Measurements from ENCODE around the gene UBAP1L.
"Not testable (repeated sequence)": the region's sequence is repeated elsewhere in the genome, so short reads cannot be mapped to it uniquely, and the experiment has no call there.

UBAP1L gene

DNA sequence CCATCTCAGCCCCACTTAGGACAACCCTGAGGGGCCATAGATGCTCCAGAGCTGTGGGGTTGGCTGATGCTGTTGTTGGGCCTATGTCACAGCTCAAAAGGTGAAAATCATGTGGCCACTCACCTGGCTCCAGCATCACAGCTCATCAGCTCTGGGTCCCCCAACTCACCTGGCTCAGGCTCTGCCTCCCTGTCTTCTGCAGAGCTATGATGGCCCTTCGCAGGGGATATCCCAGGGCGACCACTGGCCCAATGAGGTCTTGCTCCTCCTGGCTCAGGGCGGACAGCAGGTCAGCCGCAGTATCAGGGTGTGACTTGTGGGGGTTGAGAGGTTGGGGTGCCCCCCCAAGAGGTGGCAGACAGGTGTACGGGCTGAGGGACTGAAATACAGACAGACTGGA, 15.7 kb downstream of the UBAP1L start:
- no peak for DNase-seq

DNA sequence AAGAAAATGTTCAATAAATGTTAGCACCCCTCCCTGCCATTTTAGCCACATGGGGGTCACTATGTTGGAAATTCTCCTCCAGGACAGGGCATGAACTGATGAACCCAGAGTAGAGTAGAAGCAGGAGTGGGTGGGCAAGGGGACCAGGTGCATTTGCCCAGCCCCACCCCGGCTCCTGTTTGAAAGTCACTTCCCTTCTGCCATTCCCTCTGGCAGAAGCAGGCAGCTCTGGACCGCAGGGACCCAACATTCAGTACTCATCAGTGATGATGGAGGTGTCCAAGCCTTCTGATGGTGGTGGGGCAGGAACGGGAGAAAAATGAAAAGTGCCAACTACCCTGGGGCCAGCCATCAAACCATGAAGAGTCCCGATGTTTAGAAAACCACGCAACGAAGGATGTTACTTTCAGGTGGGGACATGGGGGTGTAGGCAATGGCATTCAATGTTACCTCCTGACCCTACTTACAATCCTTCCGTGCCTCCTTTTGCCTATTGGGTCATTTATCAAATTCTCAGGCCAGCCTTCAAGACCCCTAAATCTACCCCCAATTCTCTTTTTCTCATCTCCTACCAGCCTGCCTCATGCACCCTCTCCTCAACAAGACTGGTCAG, 17.2 kb downstream of the UBAP1L start:
- DNase-seq = no peak

DNA sequence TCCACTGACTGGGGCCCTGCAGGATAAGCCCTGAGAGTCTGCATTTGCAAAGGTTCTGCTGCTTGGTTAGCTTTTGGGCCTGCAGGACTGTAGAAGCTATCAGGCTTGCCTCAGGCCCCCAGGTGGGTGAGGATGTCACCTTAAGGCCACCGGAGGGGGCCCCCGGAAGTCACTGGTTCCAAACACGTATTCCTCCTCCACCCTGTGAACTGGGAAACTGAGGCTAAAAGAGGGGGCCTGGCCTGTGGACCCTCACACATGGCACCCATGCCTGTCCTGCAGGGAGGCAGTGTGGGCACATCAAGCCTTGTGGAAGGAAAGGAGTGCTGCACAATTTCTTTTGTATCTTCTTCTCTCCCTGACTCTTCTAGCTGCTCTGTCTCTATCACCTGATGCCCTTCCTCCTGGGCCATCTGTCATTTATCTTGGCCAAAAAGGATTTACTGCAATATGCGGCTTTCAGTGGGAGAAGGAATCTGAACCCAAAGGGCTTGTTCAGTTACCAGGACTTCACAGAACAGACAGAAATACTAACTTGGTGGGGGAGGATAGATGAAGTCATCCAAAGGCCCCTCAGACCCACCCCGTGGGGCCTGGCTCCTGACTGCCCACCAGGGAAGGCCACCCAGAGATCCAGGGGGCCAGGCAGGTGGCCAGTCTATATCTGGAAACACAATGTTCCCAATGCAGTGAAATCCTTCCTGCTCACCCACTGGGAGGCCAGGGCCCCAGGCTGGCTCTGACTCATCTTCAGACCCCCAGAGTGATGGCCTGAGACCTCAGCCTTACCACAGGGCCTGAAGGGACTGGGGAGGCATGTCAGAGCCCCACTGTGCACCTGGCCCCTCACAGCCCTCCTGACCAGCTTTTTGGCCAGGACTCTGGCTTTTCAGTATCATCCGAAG, 18.3 kb downstream of the UBAP1L start:
- no peak for DNase-seq

DNA sequence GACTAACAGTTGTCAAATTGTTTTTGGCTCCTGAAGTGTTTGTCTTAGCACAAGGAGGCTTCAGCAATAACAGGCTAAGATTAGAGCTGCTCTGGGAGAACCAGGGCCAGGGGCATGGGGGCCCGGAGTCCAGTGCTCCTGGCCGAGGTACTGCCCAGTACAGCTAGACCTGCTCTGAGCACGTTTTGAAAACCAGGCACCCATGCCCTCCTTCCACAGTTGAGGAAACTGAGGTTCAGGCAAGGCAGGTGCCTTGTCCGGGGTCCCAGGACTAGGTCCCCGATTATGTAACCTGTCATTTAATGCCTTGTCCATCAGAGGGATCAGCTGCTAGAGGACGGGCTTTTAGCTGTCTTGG, 19.3 kb downstream of the UBAP1L start:
- DNase-seq = no peak

DNA sequence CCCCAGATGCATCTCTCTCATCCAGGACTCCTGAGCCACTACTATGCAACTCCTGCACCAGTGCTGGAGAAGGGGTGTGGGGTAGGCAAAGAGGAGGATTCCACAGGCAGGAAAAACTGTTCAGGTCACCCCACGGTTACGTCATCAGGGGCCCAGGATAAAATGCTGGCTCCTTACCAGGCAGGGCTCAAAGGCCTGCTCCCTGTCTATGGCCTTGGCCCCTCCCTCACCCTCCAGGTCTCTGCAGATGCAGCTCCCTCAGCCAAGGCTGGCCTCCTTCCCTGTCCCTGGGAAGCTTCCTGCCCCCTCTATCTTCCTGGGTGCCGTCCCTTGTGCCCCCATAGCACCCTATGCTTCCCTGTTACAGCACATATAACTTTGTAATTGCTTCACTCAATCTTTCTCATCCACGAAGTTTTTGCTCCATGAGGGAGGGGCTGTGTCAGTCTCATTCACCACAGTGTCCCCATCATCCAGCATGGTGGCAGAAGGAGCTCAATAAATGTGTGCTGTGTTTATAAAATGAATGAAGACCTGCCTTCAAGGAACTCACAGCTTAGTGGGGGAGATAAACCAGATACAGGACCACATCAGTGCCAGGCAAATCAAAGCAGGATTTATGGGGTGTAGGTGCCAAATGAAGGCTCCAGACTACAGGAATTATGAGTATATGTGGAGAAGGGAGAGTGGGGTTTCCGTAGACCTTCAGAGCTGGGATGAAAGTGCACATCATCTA, 19.8 kb downstream of the UBAP1L start:
- DNase-seq = no peak

DNA sequence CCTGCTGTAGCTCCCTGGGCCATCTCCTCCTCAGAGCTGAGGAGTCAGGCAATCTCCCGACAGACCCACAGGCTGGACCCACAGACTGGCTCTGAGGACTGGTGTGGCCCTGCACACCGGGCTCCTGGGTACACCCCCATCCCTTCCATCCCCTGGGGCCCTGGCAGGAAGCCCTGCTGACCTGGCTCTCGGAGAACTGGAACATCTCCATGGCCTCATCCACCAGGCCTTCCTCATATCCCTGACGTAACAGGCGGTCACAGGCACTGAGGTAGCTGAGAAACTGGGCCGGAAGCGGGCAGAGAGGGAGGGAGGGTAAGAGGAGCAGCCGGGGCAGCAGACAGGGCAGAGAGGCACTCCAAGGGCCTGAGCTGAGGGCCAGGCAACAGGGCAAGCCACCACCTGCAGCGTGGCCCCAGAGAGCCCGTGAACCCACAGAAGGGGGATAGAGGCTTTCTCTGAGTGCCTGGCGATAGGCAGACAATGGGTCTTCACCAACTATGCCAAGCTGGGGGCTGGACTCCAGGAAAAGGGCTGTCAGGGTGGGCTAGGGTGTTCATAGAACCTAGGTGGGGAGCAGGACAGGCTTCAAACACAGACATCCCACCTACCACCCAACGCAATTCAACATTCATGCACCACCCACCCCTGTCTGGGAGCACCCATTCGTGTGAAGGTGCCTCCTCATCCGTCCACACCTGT, 20.6 kb downstream of the UBAP1L start:
- DNase-seq = no peak

DNA sequence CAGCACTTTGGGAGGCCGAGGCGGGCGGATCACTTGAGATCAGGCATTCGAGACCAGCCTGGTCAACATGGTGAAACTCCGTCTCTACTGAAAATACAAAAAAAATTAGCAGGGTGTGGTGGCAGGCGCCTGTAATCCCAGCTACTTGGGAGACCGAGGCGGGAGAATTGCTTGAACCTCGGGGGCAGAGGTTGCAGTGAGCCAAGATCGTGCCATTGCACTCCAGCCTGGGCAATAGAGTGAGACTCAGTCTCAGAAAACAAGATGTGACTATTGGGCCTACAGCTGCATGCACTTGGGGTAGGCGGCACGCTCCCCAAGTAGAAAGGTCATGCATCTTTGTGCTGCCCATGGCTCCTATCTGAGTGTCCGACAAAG, 21.2 kb downstream of the UBAP1L start:
- DNase-seq = not testable (repeated sequence)

DNA sequence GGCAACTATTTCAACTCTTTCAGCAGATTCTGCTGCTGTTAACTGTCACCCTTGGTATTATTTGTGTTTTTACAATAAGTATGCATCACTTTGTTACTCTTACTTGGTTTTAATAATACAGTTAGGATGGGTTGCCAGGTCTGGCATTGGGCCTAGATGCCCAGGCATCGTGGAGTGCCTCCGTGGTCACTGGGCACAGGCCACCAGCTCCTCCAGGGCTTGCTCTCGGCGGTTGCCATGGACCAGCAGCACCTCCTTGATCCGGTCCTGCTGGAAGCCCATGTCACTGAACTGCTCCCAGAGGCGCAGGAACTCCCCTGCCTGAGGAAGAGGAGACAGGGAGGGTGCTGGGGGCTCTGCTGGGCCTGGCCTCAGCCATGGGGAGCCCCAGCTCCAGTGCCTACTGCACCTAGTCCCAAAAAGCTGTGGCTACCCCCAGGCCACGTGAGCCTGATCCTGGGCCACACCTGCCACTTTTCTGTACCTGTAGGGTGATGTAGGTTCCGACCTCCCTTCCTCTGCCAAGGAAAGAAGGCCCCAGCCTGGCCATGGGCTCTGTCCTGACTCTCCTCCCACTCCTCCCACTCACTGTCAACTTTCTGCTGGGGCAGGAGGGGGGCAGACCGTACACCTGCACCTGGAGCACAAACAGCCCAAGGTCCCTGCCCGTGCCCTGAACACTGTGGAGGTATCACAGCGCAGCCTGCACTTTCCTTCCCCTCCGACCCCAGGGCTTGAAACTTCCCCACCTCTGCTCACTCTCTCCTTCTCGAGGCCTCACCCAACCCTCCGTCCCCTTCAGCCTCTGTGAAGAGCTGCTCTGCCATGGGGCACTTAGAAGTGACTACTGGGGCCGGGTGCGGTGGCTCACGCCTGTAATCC, 21.8 kb downstream of the UBAP1L start:
- no peak for DNase-seq

DNA sequence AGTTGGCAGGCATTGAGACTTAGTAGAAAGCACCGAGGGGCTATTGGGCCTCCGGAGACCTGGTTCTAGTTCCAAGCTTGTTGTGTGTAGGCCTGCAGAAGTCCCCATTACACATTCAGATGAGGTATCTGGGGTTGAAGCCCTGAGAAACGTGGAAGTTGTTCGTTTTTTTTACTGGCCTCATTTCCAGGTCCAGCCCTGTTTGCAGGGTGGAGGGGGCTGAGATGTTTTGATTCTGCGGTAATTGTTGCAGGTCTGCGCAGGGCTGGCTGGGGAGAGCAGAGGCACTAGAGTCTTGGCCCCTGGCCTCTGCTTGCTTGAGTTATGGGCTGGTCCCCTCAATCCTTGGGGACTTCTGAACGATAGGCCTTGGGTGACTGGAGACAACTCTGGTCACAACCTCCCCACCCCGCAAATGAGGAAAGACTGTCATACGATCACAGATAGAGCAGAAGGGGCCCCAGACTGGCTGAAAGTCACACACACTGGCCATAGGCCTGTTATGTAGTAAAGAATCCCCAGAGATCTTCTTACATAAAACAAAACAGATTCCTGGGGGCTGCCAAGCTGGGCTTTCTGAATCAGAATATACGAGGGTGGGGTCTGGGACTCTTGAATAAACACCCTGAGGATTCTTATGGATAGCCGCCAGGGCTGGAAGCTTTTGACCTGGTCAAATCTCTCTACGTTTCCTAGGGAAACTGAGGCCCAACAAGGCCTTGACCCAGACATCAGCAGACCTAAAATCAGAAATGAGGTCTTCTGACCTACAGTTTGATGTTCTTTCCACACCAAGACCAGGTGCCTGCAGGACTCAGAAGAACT, 22.8 kb downstream of the UBAP1L start:
- no peak for DNase-seq

DNA sequence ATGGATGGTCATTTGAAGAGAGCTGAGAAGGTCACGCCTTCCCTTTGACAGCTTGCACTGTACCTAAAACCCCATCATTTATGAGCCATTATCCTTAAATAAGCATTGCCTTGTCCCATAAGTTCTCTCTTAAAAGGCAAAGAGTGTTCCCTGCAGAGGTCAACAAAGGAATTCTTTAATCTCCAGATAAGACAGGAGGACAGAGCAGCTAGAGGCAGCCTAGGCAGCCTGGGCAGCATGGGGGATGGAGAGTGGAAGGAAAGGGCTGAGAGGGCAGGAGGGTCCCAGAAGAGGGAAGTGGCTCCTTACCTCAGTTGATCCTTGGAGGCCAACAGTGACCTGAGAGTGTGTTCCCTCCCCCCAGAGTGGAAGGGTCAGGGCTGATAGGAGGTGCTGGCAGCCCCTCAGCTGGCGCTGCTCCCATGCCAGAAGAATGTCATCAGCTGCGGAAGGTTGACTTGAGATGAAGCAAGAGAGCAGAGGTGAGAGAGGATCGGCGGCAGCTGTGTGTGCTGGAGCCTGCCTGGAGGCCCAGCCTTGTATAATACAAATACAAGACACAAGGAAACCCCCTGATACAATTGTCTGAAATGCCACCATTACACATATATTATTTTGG, 25.7 kb downstream of the UBAP1L start:
- no peak for DNase-seq

DNA sequence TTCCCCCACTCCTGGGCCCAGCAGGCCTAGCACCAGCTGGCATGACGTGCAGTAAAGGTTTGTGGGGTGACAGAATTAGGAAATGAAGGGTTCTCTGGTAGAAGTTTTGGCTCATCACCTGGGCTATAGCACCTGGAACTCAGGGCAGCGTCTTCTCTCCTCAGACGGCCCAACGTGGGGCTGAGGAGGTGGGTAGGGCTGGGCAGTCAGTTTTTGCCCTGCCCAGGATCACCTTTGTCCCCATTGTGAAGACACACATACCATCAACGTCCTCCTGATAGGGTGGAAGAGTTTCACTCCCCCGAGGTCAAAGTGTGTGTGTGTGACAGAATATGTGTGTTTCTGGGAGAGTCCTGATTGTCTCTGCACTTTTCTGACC, 26.4 kb downstream of the UBAP1L start:
- no peak for DNase-seq

DNA sequence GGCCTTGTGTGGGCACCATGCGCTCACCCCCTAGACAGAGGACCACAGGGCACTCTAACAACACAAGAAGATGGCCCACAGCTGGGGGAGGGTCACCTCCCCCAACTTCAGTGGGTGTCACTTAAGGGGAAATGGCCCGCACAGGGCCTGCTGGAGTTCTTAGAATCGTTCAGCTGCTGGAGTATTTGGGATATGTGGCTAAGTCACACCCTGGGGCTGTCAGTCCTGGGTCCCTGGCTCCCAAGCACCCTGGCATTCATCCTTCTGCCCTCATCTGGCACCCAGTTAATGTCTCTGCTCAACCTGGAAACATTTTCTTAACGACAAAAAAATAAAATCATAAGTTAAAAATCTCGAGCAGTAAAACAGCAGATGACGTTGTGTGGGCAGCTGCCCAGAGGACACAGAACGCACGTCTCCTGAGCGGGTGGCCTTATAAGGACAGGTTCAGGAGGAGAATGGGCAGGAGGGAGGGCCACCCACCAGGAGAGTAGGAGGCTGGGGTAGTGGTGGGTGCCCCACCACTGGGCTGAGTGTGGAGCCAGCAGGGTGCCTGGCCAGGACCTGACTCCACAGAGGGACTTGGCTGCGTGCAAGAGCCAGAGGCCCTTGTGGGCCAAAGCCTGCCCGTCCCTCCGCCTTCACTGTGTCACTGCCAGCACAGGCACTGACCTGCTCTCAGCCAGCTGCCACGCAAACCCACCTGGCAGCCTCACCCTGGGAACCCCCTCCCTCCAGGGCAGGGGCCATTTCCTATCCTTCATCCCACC, 26.9 kb downstream of the UBAP1L start:
- DNase-seq = no peak

DNA sequence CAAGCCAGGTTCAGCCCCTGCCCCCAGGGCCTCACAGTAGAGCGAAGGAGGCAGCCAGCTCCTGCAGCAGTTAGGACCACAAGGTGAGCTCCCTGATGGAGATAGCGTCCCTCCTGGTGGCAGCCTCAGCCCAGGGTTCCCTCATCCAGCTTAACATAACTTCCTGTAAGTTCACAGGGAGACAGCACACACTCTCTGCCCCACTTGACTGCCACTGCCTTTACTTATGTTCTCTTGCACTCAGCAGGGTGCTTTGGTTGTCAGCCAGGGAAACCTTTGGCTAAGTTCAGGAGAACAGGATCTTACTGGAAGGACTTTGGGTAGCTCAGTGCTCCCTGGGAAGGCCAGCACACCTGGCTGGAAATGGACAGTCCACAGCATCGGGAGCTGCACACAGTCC, 27.6 kb downstream of the UBAP1L start:
- no peak for DNase-seq

DNA sequence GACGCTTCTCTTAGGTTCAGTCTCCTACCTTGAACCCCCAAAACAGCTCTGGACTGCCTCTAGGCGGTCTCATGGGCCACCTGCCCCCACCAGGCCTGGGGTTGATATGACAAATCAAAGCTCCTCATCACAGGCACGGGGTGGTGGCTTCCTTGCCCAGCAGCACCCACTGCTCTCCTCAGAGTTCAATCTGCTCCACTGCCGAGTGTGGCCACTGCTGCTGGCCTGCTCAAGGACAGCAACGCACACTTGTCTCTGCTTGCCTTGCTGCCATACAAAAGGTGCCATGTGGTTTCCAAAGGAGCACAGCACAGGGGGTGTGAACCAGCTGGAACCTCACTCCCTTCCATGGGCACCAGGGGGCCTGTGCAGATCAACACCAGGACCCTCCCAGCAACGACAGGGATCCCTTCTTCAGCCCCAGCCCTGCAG, 28.3 kb downstream of the UBAP1L start:
- no peak for DNase-seq

DNA sequence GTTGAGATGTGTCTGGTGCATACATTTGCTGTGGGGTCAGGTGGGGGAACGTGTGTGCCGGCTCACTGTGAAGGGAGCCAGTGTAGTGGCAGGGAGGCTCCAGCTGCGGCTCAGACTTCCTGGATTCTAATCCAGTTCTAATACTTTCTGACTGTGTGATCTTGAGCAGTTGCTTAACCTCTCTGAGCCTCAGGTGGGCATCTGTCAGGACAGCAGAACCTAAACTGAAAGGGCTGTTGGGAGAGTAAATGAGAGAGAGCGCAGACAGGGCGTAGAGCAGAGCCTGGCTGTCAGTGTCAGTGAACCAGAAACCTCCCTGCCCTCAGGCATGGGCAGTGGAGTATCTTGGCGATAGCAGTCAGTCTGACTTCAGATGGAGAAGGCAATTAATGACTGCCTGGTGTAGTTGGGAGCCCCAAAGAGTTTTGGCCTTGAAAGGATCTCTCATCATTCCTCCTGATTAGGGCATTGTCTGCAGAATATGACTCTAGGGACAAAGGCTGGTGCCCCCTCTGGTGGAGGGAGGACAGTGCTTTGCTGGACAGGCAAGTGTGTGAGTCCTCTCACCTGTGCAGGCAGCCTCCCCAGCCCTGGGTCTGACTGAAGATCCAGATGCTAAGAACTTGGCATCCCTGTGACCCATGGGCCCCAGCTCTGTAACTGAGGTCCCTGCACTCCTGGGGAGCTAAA, 28.9 kb downstream of the UBAP1L start:
- DNase-seq = no peak

DNA sequence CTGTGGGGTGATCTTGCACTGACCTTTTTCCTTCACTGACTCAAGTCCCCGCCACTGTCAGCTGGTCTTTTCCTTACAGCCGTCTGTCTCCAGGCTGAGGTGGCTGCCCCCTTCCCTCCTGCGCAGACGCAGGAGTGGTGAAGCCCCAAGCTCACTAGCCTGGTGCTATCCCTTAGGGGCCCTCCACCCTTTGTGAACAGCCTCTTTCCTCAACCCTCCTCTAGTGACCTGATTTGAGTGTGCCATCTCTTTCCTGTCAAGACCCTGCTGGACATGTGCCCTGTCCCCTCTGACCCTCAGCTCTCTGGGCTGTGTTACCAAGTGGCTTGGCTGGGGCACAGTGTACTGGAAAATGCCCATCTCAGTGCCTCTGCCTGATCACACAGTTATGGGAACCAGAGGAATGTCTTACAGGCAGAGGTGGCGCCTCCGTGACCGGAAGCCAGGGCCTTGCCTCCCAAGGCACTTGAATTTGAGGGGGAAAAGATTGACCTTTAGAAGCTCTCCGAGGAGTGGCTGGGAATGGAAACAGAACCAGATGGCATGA, 29.7 kb downstream of the UBAP1L start:
- DNase-seq = no peak

DNA sequence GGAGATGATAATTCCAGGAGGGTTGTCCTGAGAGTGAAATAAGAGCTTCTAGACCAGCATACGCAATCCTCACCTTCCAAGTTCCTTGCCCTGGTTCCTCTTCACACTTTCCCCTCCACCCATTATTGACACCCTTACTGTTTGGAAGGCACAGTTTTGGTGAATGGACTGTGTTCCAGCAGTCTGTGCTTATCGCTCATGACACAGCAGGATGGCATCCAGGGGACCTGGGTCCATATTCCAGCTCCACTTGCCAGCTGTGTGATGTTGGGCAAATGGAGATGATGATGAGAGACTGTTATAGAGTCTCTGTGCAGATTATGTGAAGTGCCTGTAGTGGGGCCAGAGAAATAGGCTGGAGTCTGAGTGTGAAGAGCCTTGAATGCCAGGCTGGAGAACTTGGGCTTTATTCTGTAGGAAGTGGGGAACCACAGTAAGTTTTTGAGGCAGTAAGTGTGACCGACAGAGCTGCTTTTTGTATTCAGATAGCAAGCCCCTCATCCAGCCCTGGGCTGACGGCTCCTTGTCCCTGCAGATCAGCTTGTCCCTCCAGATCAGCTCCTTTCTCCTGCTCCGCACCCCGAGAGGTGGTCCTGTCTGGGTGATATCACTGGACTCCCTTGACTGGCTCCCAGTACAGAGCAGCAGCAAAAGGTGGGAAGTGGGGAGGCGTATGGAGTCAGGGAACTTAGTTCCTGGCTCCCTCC, 30.3 kb downstream of the UBAP1L start:
- no peak for DNase-seq

DNA sequence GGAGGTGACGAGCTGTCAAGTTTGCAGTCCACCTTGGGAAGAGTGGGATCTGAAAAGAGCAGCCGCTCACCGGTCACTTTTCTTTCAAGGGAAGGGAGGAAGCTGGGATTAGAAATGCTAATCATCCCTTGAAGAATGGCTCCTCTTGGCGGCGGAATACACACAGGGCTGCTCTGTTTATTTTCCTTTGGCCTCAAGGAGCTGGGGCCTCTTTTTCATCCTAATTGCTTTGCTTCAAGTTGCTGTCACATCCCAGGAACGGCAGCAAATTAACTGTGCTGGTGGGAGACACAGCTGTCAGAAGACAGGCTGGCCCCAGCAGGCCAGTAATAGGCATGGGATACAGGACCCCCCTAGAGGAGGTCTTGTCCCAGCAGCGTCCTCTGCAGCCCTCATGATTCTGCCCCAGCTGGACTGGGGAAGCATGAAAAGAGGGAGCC, 31.7 kb downstream of the UBAP1L start:
- no peak for DNase-seq
